ENCODE measurements around the gene SCRN1. TPM values are rescaled to one million over a fixed set of nuclear protein-coding genes. Genes with fewer than 3 reads are reported as not detected.

The SCRN1 gene
- total RNA-seq, 1 experiment from 2014 or later: 171 TPM

DNA sequence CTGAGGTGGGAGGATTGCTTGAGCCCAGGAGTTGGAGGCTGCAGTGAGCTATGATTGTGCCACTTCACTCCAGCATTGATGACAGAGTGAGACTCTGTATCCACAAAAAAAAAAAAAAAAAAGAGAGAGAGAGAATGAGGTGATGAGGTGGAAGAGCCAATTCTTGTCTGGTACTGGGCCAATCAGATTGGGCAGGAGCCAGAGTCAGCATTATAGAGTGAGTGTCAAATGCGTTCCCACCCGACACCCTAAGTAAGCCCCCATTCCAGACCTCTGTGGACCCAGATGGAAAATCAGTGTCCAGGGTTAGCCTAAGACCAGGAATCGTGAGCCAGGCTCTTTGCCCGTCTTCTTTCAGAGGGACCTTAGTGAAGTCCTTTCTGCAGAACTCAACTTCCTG, 99.3 kb downstream of the SCRN1 start:
- no peak overlapping the region for H3K4me3 ChIP-seq
- H3K4me1 ChIP-seq: no peaks in the 10 kb centered on the region
- H3K9me3 ChIP-seq (replicated peaks): no peaks in the 10 kb centered on the region
- no peaks in the 10 kb centered on the region for H3K27me3 ChIP-seq
- no peak for DNase-seq
- H3K36me3 ChIP-seq: no peaks in the 10 kb centered on the region
- no peak overlapping the region for H3K27ac ChIP-seq

GRCh38 chr7:29889288-29889687, 100.3 kb downstream of the SCRN1 start:
- H3K27ac ChIP-seq: no peak overlapping the region
- no peaks in the 10 kb centered on the region for H3K9me3 ChIP-seq (replicated peaks)
- H3K4me3 ChIP-seq: no peak overlapping the region
- no peak for DNase-seq
- H3K4me1 ChIP-seq: no peaks in the 10 kb centered on the region
- H3K27me3 ChIP-seq: no peaks in the 10 kb centered on the region
- no peaks in the 10 kb centered on the region for H3K36me3 ChIP-seq

DNA sequence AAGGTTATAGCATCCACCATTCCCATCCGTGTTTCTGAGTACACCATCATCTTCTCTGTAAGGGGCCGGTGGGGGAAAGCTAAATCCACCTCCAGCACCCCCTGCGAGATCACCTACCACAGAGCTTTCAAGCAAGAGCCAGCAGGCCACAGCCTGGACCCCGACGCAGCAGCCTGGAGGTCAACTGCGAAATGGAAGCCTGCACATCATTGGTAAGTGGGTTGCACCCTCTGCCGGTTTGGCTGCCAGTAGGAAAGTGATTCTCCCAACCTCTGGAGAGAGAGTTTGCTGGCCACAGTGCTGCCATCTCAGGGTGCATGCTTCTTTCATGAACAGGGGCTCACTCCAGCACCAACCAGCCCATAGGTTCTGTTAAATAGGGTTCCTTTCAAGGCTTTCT, 101.6 kb downstream of the SCRN1 start:
- Histone ChIP-seq H3K36me3 (no peaks in the 10 kb centered on the region), H3K4me3 (no peak overlapping the region), H3K27me3 (no peaks in the 10 kb centered on the region), H3K27ac (no peak overlapping the region), H3K4me1 (no peaks in the 10 kb centered on the region), H3K9me3 (replicated peaks) (no peaks in the 10 kb centered on the region)
- no peak for DNase-seq

- H3K4me1 ChIP-seq: no peaks in the 10 kb centered on the region
- no peaks in the 10 kb centered on the region for H3K9me3 ChIP-seq (replicated peaks)
- DNase-seq: no peak
- no peak overlapping the region for H3K27ac ChIP-seq
- no peaks in the 10 kb centered on the region for H3K36me3 ChIP-seq
- no peaks in the 10 kb centered on the region for H3K27me3 ChIP-seq
- H3K4me3 ChIP-seq: no peak overlapping the region
These were observed 102.8 kb downstream of the SCRN1 start for GRCh38 chr7:29886827-29887226.

- H3K27me3 ChIP-seq: no peaks in the 10 kb centered on the region
- H3K4me3 ChIP-seq: no peak overlapping the region
- no peaks in the 10 kb centered on the region for H3K9me3 ChIP-seq (replicated peaks)
- H3K36me3 ChIP-seq: no peaks in the 10 kb centered on the region
- DNase-seq: no peak
- H3K27ac ChIP-seq: no peak overlapping the region
- no peaks in the 10 kb centered on the region for H3K4me1 ChIP-seq
These were observed 104.0 kb downstream of the SCRN1 start for GRCh38 chr7:29885626-29886025.

GRCh38 chr7:29884399-29885272, 105.0 kb downstream of the SCRN1 start:
- H3K27me3 ChIP-seq: no peaks in the 10 kb centered on the region
- peak in 1 of 2 experiments; percentile 31 for DNase-seq
- no peak overlapping the region for H3K4me3 ChIP-seq
- no peaks in the 10 kb centered on the region for H3K4me1 ChIP-seq
- no peak overlapping the region for H3K27ac ChIP-seq
- no peaks in the 10 kb centered on the region for H3K36me3 ChIP-seq
- no peaks in the 10 kb centered on the region for H3K9me3 ChIP-seq (replicated peaks)

GRCh38 chr7:29883462-29884398, 105.9 kb downstream of the SCRN1 start:
- no peaks in the 10 kb centered on the region for H3K9me3 ChIP-seq (replicated peaks)
- H3K36me3 ChIP-seq: no peaks in the 10 kb centered on the region
- H3K27ac ChIP-seq: no peak overlapping the region
- H3K4me3 ChIP-seq: no peak overlapping the region
- H3K4me1 ChIP-seq: no peaks in the 10 kb centered on the region
- no peak for DNase-seq
- no peaks in the 10 kb centered on the region for H3K27me3 ChIP-seq

GRCh38 chr7:29882481-29882880, 107.1 kb downstream of the SCRN1 start:
- no peaks in the 10 kb centered on the region for H3K9me3 ChIP-seq (replicated peaks)
- no peak overlapping the region for H3K27ac ChIP-seq
- H3K4me1 ChIP-seq: no peaks in the 10 kb centered on the region
- H3K4me3 ChIP-seq: no peak overlapping the region
- no peaks in the 10 kb centered on the region for H3K36me3 ChIP-seq
- no peaks in the 10 kb centered on the region for H3K27me3 ChIP-seq
- DNase-seq: no peak

- Histone ChIP-seq H3K4me3 (no peak overlapping the region), H3K36me3 (no peaks in the 10 kb centered on the region), H3K27ac (no peak overlapping the region), H3K9me3 (replicated peaks) (no peaks in the 10 kb centered on the region), H3K4me1 (no peaks in the 10 kb centered on the region), H3K27me3 (no peaks in the 10 kb centered on the region)
- peak in 1 of 2 experiments; percentile 29 for DNase-seq
These were observed 107.9 kb downstream of the SCRN1 start for GRCh38 chr7:29881724-29882123.

GRCh38 chr7:29879609-29880008, 110.0 kb downstream of the SCRN1 start:
- Histone ChIP-seq H3K4me1 (no peaks in the 10 kb centered on the region), H3K27me3 (no peaks in the 10 kb centered on the region), H3K27ac (no peak overlapping the region), H3K36me3 (no peaks in the 10 kb centered on the region), H3K4me3 (no peak overlapping the region), H3K9me3 (replicated peaks) (no peaks in the 10 kb centered on the region)
- DNase-seq: no peak

GRCh38 chr7:29878081-29878688, 111.4 kb downstream of the SCRN1 start:
- DNase-seq: peak; percentile 30 to 62
- H3K4me3 ChIP-seq: no peak overlapping the region
- H3K27ac ChIP-seq: no peak overlapping the region
- no peaks in the 10 kb centered on the region for H3K4me1 ChIP-seq
- no peaks in the 10 kb centered on the region for H3K9me3 ChIP-seq (replicated peaks)
- no peaks in the 10 kb centered on the region for H3K36me3 ChIP-seq
- no peaks in the 10 kb centered on the region for H3K27me3 ChIP-seq

DNA sequence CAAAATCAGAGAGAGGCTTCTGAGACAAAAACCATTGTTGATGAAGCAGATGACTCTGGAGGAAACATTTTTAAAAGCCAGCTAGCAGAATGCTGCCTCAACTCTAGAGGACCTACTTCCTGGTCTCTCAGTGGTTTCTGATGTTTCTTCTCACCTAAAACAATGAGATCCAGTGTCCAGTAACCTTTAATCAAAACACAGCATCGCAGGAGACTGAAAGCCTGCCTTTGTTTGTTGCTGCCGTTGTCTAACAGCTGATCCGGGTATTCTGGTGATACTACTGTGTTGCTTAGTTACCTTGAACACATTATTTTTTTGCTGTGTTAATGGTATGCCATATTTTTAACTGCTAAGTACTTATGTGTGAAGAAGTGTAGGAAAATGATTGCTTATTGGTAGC, 112.4 kb downstream of the SCRN1 start:
- H3K27ac ChIP-seq: no peak overlapping the region
- H3K27me3 ChIP-seq: no peaks in the 10 kb centered on the region
- H3K4me3 ChIP-seq: no peak overlapping the region
- DNase-seq: peak in 1 of 2 experiments; percentile 32
- no peaks in the 10 kb centered on the region for H3K9me3 ChIP-seq (replicated peaks)
- H3K4me1 ChIP-seq: no peaks in the 10 kb centered on the region
- H3K36me3 ChIP-seq: no peaks in the 10 kb centered on the region

DNA sequence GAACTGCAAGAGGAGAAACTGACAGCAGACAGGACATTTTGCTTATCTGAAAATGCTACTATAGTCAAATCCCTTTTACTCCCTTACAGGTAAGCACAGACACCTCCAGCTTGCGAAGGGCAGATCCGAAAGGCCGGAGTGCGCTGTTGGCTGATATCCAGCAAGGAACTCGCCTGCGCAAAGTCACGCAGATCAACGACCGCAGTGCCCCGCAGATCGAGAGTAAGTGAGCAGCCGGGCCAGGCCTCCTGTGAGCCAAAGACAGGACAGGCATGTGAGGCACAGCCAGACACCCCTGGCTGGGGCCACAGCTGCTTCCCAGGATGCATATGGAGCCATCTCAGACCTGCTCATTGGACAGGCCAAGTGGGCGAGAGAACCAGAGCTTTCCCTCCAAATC, 113.9 kb downstream of the SCRN1 start:
- no peak for DNase-seq
- H3K9me3 ChIP-seq (replicated peaks): no peaks in the 10 kb centered on the region
- no peak overlapping the region for H3K27ac ChIP-seq
- no peak overlapping the region for H3K4me3 ChIP-seq
- no peaks in the 10 kb centered on the region for H3K27me3 ChIP-seq
- no peaks in the 10 kb centered on the region for H3K36me3 ChIP-seq
- no peaks in the 10 kb centered on the region for H3K4me1 ChIP-seq

DNA sequence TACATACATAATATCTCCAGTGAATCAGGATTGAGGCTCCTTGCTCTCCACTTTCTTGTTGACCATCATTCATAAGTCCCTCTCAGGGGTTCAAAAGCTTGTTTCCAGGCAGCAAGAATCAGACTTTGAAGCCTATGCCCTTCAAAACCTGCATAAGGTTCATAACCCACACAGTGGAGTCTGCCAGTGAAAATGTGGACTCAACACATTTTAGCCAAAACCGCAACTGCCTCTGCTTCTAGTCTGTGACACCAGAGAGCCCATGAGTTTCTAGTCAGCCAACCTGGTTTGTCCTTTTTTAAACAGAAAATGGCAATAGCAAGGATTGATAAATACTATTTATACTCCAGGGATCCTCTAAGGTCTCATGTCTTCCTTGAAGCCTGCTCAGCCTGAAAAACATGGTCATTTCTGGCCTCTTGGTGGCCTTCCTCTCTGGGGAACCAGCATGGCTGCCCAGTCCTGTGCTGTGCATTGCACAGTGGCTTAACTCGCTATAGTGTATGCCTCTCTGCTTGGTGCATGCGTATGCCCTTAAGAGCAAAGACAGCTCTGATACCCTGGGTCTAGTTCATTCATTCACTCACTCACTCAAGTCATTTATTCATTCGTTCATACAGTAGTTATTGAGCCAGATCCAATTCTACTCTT, 115.8 kb downstream of the SCRN1 start:
- no peak overlapping the region for H3K27ac ChIP-seq
- H3K9me3 ChIP-seq (replicated peaks): no peaks in the 10 kb centered on the region
- H3K27me3 ChIP-seq: no peaks in the 10 kb centered on the region
- no peak overlapping the region for H3K4me3 ChIP-seq
- DNase-seq: no peak
- H3K36me3 ChIP-seq: no peaks in the 10 kb centered on the region
- H3K4me1 ChIP-seq: no peaks in the 10 kb centered on the region

Measured in SJCRH30 (cell line).